HCT116 (cell line): ENCODE data around the gene NARF.

Experiments
- EZH2 ChIP-seq: fragments of 200-600 bp; sonication (generic); IDR thresholded peaks from 2 replicates; pipeline ENCODE4 v1.6.1; 2017; ENCODE audit warnings: antibody characterized with exemption, mixed run types
- POLR2AphosphoS5 ChIP-seq: IDR thresholded peaks from 2 replicates; pipeline ENCODE4 v1.6.1; 2011; ENCODE audit warnings: mild to moderate bottlenecking, low read depth, low read length, moderate library complexity
- SIN3A ChIP-seq: IDR thresholded peaks from 2 replicates; pipeline ENCODE4 v1.6.1; 2012; ENCODE audit warnings: low read depth
- TF ChIP-seq, protein P1 (sequence below), 3 experiments: fragments of 200-600 bp in 1 of 3; sonication (generic) in 1 of 3; IDR thresholded peaks in 2 of 3; conservative IDR thresholded peaks in 1 of 3; 2 replicates each; pipeline ENCODE4 v1.5.1; 2012 to 2017; ENCODE audit warnings: low read depth in 2 of 3, low read length in 2 of 3, antibody characterized with exemption in 1 of 3, borderline replicate concordance in 1 of 3, control low read depth in 1 of 3, mild to moderate bottlenecking in 1 of 3, mixed read lengths in 1 of 3, mixed run types in 1 of 3, moderate library complexity in 1 of 3; ENCODE audit not compliant: insufficient read depth in 1 of 3
- TF ChIP-seq, protein P2 (sequence below): IDR thresholded peaks from 2 replicates; pipeline ENCODE4 v1.6.1; 2011; ENCODE audit warnings: mild to moderate bottlenecking, low read length, moderate library complexity; ENCODE audit not compliant: insufficient replicate concordance; ENCODE audit errors: extremely low read depth

DNA sequence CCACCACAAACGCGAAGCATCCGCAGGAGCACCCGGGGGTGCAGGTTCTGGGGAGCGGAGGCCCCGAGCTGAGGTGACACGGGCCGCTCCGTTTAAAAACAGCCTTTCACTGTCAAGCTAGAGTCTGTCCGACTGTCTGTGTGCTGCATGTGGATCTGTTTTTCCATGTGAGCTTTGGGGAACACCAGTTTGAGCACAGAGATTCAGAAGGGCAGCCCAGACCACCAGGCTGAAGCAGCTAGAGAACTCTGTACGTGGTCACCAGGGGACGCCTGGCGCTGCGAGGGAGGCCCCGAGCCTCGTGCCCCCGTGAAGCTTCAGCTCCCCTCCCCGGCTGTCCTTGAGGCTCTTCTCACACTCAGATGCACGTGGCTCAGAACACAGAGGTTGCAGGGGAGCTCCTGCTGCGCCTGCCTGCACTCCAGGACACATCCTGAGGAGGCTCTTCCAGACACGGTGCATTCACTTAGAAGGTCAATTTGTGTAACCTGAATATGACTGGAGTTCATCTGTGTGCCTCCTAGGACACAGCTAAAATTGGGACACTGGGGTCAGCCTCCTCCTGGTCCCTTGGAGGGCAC, 45.3 kb downstream of the NARF start:
- TF ChIP-seq POLR2AphosphoS5 (no peak), EZH2 (no peak), SIN3A (no peak)
- TF ChIP-seq, protein P1, sequence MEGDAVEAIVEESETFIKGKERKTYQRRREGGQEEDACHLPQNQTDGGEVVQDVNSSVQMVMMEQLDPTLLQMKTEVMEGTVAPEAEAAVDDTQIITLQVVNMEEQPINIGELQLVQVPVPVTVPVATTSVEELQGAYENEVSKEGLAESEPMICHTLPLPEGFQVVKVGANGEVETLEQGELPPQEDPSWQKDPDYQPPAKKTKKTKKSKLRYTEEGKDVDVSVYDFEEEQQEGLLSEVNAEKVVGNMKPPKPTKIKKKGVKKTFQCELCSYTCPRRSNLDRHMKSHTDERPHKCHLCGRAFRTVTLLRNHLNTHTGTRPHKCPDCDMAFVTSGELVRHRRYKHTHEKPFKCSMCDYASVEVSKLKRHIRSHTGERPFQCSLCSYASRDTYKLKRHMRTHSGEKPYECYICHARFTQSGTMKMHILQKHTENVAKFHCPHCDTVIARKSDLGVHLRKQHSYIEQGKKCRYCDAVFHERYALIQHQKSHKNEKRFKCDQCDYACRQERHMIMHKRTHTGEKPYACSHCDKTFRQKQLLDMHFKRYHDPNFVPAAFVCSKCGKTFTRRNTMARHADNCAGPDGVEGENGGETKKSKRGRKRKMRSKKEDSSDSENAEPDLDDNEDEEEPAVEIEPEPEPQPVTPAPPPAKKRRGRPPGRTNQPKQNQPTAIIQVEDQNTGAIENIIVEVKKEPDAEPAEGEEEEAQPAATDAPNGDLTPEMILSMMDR (IDR thresholded peaks at IDR 0.05 in 2 of 3, conservative IDR thresholded peaks at IDR 0.05 in 1 of 3; ENCODE audit: borderline replicate concordance in 1 of 3, insufficient read depth in 1 of 3, low read depth in 2 of 3, low read length in 2 of 3): no peak
- TF ChIP-seq, protein P2, sequence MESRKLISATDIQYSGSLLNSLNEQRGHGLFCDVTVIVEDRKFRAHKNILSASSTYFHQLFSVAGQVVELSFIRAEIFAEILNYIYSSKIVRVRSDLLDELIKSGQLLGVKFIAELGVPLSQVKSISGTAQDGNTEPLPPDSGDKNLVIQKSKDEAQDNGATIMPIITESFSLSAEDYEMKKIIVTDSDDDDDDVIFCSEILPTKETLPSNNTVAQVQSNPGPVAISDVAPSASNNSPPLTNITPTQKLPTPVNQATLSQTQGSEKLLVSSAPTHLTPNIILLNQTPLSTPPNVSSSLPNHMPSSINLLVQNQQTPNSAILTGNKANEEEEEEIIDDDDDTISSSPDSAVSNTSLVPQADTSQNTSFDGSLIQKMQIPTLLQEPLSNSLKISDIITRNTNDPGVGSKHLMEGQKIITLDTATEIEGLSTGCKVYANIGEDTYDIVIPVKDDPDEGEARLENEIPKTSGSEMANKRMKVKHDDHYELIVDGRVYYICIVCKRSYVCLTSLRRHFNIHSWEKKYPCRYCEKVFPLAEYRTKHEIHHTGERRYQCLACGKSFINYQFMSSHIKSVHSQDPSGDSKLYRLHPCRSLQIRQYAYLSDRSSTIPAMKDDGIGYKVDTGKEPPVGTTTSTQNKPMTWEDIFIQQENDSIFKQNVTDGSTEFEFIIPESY: no peak
